Heart left ventricle (tissue), 13 donors: Measurements from ENCODE around the gene S100A4.

Experiments used
- POLR2A ChIP-seq, 2 donors: fragments of 450-650 bp; IDR thresholded peaks; one replicate each; pipeline ENCODE4 v1.6.1; 2017; ENCODE audit warnings: antibody characterized with exemption in 2 of 2, mild to moderate bottlenecking in 2 of 2, moderate library complexity in 2 of 2
- TF ChIP-seq, protein P1 (sequence below), 12 donors: fragments of 200-600 bp; sonication (generic) in 4 of 12; IDR thresholded peaks; one replicate each; pipeline versions ENCODE4 v1.5.0 to v1.8.0; 2018 to 2022; ENCODE audit warnings: antibody characterized with exemption in 12 of 12, mild to moderate bottlenecking in 5 of 12
- donor health status: ischemic (EF 13 %, LVEDD 7.1; RV severe dilation, severe dysfunction).
- donor health status: DM: no; HTN: yes; CAD: no.
- donor health status: DM: no; HTN: no; CAD: no.
- donor health status: ischemic (EF 25% LVEDD 6.9; RV normal size, moderate dysfunction).
- donor health status: ischemic (EF 25% LVEDD 5.7; RV mildly dilated, moderate dysfunction).
- donor health status: ischemic (EF 35%, LVEDD 5.7; RV mildly dilated, moderate dysfunction).
- donor health status: nonischemic (EF 11% LVEDD 7.7; RV severe dilation, severe dysfunction).
- donor health status: DM: yes; HTN: yes; CAD: no.
- donor health status: PGD.
- donor health status: ischemic (EF 29% LVEDD 5.4; RV normal size, mild dysfunction).
- donor health status: nonischemic (EF 23%, LVEDD 6.1; RV moderate dilation, normal function).

DNA sequence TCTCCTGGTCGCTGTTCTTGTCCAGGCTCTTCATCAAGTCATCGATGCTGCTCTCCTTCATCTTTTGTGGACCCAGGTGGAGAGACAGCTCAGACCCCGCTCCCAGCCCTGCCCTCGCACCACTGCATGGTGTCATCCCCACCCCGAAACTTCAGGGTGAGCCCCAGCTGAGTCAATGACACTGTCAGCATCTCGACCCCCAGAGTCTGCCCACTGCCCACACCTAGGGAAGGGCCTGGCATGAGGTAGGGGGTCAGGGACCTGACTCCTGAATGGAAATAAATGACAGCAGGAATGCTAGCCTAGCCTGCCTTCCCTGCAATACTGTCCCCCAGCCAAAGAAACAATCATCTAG is 8.3 kb downstream of the S100A4 start:
- no peak for TF ChIP-seq POLR2A (IDR thresholded peaks at IDR 0.05)
- TF ChIP-seq, protein P1, sequence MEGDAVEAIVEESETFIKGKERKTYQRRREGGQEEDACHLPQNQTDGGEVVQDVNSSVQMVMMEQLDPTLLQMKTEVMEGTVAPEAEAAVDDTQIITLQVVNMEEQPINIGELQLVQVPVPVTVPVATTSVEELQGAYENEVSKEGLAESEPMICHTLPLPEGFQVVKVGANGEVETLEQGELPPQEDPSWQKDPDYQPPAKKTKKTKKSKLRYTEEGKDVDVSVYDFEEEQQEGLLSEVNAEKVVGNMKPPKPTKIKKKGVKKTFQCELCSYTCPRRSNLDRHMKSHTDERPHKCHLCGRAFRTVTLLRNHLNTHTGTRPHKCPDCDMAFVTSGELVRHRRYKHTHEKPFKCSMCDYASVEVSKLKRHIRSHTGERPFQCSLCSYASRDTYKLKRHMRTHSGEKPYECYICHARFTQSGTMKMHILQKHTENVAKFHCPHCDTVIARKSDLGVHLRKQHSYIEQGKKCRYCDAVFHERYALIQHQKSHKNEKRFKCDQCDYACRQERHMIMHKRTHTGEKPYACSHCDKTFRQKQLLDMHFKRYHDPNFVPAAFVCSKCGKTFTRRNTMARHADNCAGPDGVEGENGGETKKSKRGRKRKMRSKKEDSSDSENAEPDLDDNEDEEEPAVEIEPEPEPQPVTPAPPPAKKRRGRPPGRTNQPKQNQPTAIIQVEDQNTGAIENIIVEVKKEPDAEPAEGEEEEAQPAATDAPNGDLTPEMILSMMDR (IDR thresholded peaks at IDR 0.05) = no peak
